Kidney (tissue), 14 donors: ENCODE measurements around the gene CHD5. TPM values are rescaled to one million over a fixed set of nuclear protein-coding genes. Genes with fewer than 3 reads are reported as not detected.

ENCODE experiments used
- DNase-seq, 5 donors: peaks; one replicate each; pipeline ENCODE4 v3.0.0-alpha.2; 2013 to 2020
- FAIRE-seq: peaks from 2 replicates; lab custom pipeline; 2012; peaks lifted over from hg19 to GRCh38; lab: Jason Lieb, UNC
- H3K27ac ChIP-seq, 2 donors: one replicate each; pipeline ENCODE4 v1.7.0; 2013; ENCODE audit warnings: low read depth in 2 of 2, low read length in 2 of 2, inconsistent platforms in 1 of 2
- H3K27me3 ChIP-seq: one replicate; pipeline ENCODE4 v1.7.1; 2013; ENCODE audit warnings: low read length, inconsistent platforms; ENCODE audit not compliant: control insufficient read depth, insufficient read depth
- H3K36me3 ChIP-seq, 3 donors: one replicate each; pipeline versions ENCODE4 v1.7.0 to v1.7.1; 2013; ENCODE audit warnings: low read length in 3 of 3, control low read depth in 1 of 3, inconsistent platforms in 1 of 3; ENCODE audit not compliant: insufficient read depth in 3 of 3, control insufficient read depth in 2 of 3
- H3K4me1 ChIP-seq, 3 donors: one replicate each; pipeline versions ENCODE4 v1.7.0 to v1.7.1; 2013; ENCODE audit warnings: low read length in 3 of 3, inconsistent platforms in 1 of 3, low read depth in 1 of 3; ENCODE audit not compliant: control insufficient read depth in 2 of 3, insufficient read depth in 2 of 3
- H3K4me3 ChIP-seq, 3 donors: one replicate each; pipeline versions ENCODE4 v1.7.0 to v1.8.1; 2013; ENCODE audit warnings: low read length in 3 of 3, control low read depth in 1 of 3, inconsistent platforms in 1 of 3
- H3K9ac ChIP-seq, 3 donors: one replicate each; pipeline versions ENCODE4 v1.7.0 to v1.7.1; 2013; ENCODE audit warnings: low read length in 3 of 3, control low read depth in 1 of 3, inconsistent platforms in 1 of 3
- H3K9me3 ChIP-seq, 3 donors: one replicate each; pipeline versions ENCODE4 v1.7.0 to v1.7.1; 2013; ENCODE audit warnings: low read length in 3 of 3, control low read depth in 1 of 3, inconsistent platforms in 1 of 3; ENCODE audit not compliant: control insufficient read depth in 2 of 3, insufficient read depth in 1 of 3
- CTCF ChIP-seq: IDR thresholded peaks from 3 replicates; pipeline ENCODE4 v1.5.1; 2012; ENCODE audit warnings: mild to moderate bottlenecking, moderate library complexity, borderline replicate concordance; ENCODE audit not compliant: insufficient read depth; ENCODE audit errors: extremely low read depth
- intact Hi-C: fragments of 100-400 bp; cut with DNase I; formaldehyde crosslinking; loops from one replicate; pipeline ENCODE4 v1.11.1; 2022
- polyA plus RNA-seq: library from polyadenylated mRNA; stranded (reverse); fragments of 350-450 nt; fragmentation: Illumina TruSeq; extraction: RNeasy Lipid Tissue Mini Kit (QIAGEN cat#74804); gene quantifications from one replicate; pipeline ENCODE4 v1.2.3, GENCODE V29; 2014; ENCODE audit warnings: low read depth, low replicate concordance; ENCODE audit not compliant: insufficient read depth
- total RNA-seq: library from RNA; stranded (reverse); fragmentation: NEBNext Ultra II Directional; extraction: Animal tissue kit (Norgen Biotek cat#: 25700); gene quantifications from one replicate; pipeline ENCODE4 v1.2.1, GENCODE V29; 2021
- donor health status: control.
- donor health status: control.
- donor health status: control.
- donor health status: control.
- donor health status: control.
- donor health status: DM: yes; HTN: yes; CAD: no.
- donor health status: Normal renal cell carcinoma (clear cell type).

The CHD5 gene
- total and polyA plus RNA-seq, 2 donors from 2014 or later: 0.54 to 0.85 TPM

- intact Hi-C loops: no loop called here
- DNase-seq: peak; percentile 49 to 84 (median 71)
- no peaks in the 10 kb centered on the region for H3K36me3 ChIP-seq
- TF ChIP-seq CTCF: peak; percentile 27
- no peaks in the 10 kb centered on the region for H3K9me3 ChIP-seq
- no peaks in the 10 kb centered on the region for H3K27me3 ChIP-seq
- H3K27ac ChIP-seq: no peak overlapping the region
- no peak overlapping the region for H3K9ac ChIP-seq
- peaks cover 0 to 7% (median 0%) of the 10 kb centered on the region in 3 donors for H3K4me1 ChIP-seq
- no peak for FAIRE-seq
- H3K4me3 ChIP-seq: no peak overlapping the region
These were observed 28.9 kb upstream of the CHD5 start for GRCh38 chr1:6208723-6209660.

- no peak overlapping the region for H3K27ac ChIP-seq
- peaks cover 0 to 7% (median 0%) of the 10 kb centered on the region in 3 donors for H3K4me1 ChIP-seq
- FAIRE-seq (no peak), DNase-seq (no peak)
- no peaks in the 10 kb centered on the region for H3K36me3 ChIP-seq
- no peak overlapping the region for H3K4me3 ChIP-seq
- no peak for TF ChIP-seq CTCF
- intact Hi-C loops: no loop called here
- no peak overlapping the region for H3K9ac ChIP-seq
- no peaks in the 10 kb centered on the region for H3K9me3 ChIP-seq
- no peaks in the 10 kb centered on the region for H3K27me3 ChIP-seq
These were observed 27.8 kb upstream of the CHD5 start for GRCh38 chr1:6207921-6208320.

- TF ChIP-seq CTCF: no peak
- no peaks in the 10 kb centered on the region for H3K9me3 ChIP-seq
- no peak overlapping the region for H3K9ac ChIP-seq
- H3K4me3 ChIP-seq: peak overlapping the region in 1 of 3 donors; percentile 64
- no peak overlapping the region for H3K27ac ChIP-seq
- H3K4me1 ChIP-seq: peaks cover 0 to 7% (median 0%) of the 10 kb centered on the region in 3 donors
- intact Hi-C loops: no loop called here
- no peaks in the 10 kb centered on the region for H3K27me3 ChIP-seq
- H3K36me3 ChIP-seq: no peaks in the 10 kb centered on the region
- DNase-seq (peak in 1 of 5 donors; percentile 79), FAIRE-seq (no peak)
These were observed 27.2 kb upstream of the CHD5 start for GRCh38 chr1:6207075-6207885.
